SH-SY5Y (cell line): Measurements from ENCODE around the gene ZNF396.

ENCODE experiments used
- GATA2 ChIP-seq: IDR thresholded peaks from 2 replicates; pipeline ENCODE4 v1.6.1; 2011; ENCODE audit warnings: mild to moderate bottlenecking, low read depth, low read length
- GATA3 ChIP-seq: IDR thresholded peaks from 2 replicates; pipeline ENCODE4 v1.6.1; 2011; ENCODE audit warnings: low read depth, mild to moderate bottlenecking, low read length, moderate library complexity

GRCh38 chr18:35389095-35389618 is 12.0 kb upstream of the ZNF396 start:
- TF ChIP-seq GATA2 (no peak), GATA3 (no peak)
